Endothelial cell of hepatic sinusoid (primary cell): ENCODE data around the gene PSMG3.

ENCODE experiments used
- in situ Hi-C: cut with HindIII; loops from 2 replicates; pipeline ENCODE4 v1.10.0; 2017; ENCODE audit warnings: low sequenced_read_pairs

Gene PSMG3

GRCh38 chr7:1560620-1561031 is 9.2 kb downstream of the PSMG3 start:
- in situ Hi-C loops = no loop called here

- in situ Hi-C loops = no loop called here
These were observed 9.9 kb downstream of the PSMG3 start for GRCh38 chr7:1559626-1560590.

DNA sequence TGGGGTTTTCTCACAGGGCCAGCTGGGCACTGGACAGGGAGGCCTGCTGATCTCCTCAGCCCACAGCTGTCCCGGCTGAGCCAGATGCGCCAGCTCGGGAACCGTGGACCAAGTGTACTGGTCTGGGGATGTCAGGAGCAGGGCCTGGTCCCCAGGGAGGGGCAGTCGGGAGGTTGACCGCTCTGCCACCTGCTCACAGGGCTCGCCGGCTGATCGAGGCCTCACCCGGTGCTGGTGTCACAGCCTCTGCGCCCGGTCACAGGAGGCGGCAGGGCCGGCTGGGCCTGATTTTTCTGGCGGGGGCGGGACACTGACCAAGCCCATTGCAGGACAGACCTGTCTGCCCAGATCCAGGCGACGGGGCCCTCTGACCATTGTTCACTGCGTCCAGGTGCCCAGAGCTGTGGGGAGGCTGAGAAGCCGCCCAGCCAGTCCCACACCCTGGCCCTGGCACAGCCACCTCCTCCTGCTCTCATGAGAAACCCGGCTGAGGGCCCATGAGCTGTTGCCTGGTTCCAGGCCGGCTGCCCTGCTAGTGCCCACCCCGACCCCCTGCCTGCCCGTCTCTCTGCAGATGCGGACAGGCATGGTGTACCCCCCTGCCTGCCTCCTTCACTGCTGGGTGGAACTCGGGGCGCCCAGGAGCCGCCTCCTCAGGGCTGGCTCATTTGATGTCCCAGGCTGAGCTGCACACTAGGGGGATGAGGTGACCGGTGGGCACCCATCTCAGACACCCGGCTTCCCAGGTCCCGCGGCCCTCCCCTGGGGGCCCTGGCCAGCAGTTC is 10.8 kb downstream of the PSMG3 start:
- in situ Hi-C loops = no loop called here

DNA sequence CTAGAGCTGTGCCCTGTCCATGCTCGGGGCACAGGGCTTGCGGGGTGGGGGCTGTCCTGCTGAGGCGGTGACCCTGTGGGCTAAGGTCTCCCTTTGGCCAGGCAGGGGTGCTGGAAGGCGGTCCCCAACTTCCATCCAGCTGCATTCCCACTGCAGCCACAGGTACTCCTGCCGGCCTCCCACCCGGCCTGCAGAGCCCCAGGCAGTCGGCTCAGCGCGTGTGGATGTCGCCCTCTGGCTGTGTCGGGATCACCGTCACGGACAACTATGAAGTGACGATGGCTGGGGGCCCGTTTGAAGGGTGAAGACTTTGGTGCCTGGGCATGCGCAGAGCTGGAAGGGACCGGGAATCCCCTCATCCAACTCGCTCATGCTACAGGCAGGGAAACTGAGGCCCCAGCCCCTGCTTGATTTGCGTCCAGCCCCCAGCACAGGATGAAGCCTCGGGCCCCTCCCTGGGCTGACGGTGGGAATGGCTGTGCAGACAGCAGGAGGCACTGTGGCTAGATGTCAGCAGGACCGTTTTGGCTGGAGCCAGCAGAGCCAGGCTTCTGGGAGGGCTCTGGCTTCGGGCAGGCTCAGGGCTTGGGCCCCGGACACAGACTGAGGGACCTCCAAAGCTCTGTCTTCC is 11.5 kb downstream of the PSMG3 start:
- in situ Hi-C loops = no loop called here

GRCh38 chr7:1557771-1558170 is 12.1 kb downstream of the PSMG3 start:
- in situ Hi-C loops = no loop called here

GRCh38 chr7:1557006-1557405 is 12.8 kb downstream of the PSMG3 start:
- in situ Hi-C loops = no loop called here

DNA sequence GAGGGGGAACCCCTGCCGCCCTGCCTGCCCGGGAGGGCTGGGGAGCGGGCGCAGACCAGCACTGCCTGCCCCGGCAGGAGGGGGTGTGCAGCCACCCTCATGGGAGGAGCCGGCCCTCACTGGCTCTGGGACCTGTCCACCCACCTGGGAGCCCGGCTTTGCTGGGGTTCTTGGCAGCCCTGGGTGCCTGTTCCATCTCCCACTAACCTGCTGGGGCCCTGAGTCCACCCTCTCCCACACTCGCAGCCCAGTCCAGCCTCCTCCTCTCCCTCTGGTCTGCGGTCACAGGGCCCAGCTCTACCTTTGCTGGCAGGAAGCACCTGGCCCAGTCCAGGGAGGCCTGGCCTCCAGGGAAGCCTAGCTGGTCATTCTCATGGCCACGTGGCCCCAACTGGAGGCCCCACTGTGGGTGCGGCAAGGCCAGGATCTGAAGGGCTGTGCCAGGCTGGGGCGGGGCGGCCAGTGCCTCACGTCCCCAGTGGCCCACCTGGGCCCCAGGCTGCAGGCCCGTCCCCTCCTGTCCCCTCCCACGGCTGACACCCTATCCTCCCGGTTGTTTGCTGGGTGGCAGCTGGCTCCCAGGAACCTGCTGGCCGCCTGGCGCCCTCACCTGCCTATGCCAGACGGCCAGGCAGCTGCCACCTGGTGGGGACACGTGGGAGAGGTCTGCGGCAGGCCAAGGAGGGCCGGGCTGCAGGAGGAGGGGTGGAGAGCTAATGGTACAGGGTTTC is 13.9 kb downstream of the PSMG3 start, which contains the start of gene TMEM184A:
TMEM184A (minus strand) TSS at position 393 of the 731 bp plus-strand sequence. CDS start 721 bp downstream, outside the sequence.
- in situ Hi-C loops = no loop called here

DNA sequence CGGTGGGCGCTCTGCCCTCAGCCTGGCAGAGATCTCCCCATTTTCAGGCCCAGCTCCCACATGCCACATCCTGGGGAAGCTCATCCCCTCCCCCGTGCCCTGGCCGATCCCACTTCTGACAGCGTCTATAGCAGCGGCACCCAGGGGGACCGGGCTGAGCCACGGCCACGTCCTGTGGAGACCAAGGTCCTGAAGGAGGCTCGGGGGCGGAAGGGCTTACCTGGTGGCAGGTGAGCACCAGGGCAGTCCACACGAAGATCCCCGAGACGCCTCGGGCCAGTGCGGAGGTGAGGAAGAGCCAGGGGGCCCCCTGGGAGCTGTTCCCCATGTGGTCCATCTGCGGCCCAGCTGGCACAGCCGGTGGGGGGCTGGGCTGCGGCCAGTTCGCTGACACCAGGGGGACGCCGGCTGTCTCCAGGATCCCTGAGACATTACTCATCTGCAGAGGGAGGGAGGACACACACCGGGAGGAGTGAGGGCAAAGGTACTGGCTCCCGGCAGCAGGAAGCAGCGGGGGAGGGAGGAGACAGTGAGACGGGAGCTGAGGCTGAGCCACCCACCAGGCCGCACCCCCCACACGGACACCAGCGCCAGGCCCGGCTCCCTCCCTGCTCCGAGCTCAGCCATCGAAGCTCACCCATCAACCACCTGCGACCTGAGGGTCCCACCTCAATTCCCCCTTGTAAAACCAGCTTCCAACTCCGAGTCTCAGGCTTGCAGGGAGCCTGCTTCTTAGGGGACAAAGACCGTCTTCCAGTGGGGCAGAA is 14.6 kb downstream of the PSMG3 start:
- in situ Hi-C loops = no loop called here

DNA sequence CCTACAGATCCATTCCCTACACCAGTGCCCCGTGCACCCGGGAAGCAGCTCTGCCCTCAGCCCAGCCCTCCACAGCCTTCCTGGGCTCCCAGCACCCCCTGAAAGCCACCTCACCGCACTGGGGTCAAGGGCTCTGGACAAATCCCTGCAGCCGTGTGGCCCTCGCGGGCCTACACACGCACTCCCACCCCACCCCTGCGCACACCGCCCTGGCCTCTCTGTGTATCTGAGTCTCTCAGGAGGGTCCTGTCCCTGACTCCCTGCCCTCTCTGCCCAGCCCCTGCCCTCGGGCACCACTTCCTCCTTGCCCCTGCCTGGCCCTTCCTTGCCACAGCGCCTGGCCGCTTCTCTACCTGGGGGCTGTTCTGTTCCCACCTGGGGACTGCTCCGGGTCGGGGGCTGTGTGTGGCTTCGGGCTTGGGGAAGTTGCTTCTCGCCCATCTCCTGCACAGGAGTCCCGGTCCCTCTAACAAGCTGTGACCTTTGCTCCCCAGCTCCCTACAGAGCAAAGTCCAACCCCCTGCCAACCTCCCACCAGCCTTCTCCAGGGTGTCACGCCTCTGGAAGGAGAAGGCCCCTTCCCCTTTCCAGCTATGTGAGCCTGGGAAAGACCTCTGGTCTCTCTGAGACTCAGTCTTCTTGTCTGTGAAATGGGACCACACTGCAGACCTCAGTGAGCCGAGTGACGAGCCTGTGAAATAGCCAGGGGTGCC is 15.3 kb downstream of the PSMG3 start:
- in situ Hi-C loops = no loop called here

DNA sequence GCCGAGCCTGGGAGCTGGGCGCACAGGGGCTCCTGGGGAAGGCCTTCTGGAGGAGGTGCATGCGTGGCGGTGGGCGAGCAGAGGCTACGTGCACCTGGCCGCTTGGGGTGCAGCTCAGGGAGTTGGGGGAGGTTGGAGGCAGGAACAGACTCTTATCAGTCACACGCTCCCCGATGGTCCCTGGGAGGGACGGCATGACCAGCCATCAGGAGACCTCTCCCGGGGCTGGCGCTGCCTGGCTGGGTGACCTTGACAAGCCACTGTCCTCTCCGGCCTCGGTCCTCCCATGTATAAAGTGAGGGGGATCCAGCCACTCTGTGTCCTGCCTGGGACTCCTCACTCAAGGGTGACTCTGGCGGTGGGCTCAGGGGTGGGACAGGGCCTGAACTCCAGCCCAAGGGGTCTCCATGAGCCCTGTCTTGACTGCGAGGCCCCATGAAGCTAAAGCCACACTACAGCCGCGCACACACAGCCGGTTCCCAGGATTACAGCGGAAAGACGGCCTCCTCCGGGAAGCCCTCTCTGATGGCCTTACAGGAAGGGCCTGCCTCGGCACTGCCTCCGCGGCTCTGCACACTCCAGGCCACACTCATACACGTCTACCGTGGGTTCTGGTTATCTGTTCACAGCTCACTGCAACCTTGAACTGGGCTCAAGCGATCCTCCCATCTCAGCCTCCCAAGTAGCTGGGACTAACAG is 16.2 kb downstream of the PSMG3 start:
- in situ Hi-C loops = no loop called here

GRCh38 chr7:1552200-1552599 is 17.6 kb downstream of the PSMG3 start:
- in situ Hi-C loops = no loop called here

- in situ Hi-C loops = no loop called here
These were observed 19.0 kb downstream of the PSMG3 start for GRCh38 chr7:1550846-1551155.

DNA sequence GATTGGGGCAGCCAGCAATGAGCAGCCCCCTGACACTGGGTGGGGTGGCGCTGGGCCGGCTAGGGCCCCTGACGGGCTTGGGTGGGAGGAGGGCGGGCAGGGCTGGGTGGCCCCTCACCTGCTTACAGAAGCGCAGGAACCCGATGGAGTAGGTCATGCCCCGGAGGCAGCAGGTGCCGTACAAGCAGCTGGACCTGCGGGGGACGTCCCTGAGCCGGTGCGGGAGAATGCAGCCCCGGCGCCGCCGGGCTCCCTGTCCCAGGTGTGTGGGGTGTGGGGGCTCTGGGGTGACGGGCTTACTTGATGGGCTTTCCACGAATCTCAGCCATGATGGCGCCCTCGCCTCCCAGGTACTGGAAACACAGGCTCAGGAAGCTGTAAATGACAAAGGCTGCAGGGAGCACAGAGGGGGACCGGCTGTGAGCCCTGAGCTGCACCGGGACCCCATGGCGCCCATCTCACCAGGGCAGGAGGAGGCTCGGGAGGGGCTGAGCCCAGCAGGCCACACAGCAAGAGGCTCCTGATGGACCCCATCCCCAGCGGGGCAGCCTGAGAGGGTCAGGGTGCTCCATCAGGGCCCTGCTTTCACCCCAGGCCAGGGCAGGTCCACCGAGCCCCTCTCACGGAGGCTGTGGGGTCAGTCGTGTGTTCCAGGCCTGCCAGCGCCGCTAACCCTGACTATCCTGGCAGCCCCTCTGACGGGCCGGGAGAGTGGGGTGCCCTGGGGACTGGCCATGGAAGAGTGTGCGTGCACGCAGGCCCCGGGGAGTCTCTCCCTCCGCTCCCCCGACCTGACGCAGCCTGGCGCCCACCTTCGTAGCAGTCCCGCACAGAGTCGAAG is 19.6 kb downstream of the PSMG3 start:
- in situ Hi-C loops = no loop called here

DNA sequence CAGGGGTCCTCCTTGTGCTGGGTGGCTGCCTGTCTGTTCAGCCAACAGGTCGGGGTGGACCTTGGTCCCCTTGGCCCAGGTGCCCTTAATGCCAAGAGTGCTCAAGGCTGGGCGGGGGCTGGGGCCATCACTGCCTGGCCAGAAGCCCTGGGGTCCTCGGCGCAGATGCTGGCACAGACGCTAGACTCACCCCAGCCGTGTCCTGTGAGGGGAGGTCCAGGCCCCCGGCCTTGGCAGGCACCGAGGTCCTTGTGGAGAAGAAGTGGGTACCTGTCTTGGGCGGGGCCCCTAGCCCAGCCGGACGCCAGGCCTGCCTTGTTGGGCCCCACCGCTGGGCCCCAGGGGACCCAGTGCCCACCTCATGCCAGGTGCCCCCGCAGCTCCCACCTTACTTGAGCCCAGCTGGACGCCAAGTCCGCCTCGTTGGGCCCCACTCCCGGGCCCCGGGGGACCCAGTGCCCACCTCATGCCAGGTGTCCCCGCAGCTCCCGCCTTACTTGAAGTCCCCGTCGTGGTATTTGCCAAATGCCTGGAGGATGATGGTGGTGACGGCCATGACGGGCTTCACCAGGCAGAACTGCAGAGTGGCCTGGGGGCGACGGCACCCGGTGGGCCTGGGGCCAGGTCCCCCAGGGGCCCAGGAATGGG is 20.4 kb downstream of the PSMG3 start:
- in situ Hi-C loops = no loop called here

DNA sequence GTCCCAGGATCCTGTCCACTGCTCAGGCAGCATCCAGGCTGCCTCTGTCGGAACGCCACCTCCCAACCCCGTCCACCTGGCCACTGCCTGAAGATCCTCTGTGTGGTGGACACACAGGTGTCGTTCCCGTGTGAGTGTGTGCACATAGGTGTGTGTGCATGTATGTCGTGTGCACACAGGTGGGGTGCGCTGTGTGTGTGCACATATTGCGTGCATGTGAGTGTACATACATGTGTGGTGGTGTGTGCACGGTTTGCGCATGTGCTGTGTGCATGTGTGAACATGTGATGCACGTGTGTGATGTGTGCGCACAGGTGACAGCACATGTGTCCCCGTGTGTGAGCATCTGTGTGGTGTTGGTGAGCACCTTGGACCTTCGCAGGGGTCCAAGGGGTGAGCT is 20.9 kb downstream of the PSMG3 start:
- in situ Hi-C loops = no loop called here

- in situ Hi-C loops = no loop called here
These were observed 21.4 kb downstream of the PSMG3 start for GRCh38 chr7:1548438-1548831.

DNA sequence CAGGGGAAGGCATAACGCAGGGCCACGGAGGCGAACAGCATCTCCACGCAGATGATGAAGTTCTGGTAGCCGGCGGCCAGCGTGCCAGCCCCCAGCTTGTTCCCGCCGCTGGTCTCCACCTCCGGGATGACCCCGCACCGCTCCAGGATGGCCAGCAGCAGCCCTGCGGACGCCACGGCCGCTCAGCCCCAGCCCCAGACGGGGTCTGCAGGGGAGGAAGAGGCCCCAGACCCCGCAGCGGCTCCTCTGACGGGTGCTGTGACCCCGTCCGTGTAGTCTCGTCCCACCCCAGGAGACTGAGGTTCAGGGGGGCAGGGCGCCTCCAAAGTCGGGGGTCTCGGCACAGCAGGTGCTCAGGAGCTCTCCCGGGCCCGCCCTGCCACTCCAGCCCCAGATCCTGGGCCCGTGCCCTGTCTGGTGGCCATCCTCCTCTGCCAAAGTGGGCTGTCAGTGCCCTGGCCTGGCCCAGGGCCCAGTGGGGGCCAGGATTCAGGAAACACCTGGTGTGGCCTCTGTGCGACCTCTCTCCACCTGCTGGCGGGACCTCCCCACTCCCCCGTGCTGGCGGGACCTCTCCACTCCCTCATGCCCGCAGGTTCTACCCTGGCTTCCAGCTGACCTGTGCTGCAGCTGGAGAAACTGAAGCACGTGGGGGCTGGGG is 21.9 kb downstream of the PSMG3 start:
- in situ Hi-C loops = no loop called here
